ENCODE results near the gene CGA.

GRCh38 chr6:87116922-87117321, 22.0 kb upstream of the CGA start:
- TF ChIP-seq EP300 (conservative IDR thresholded peaks at IDR 0.05; ENCODE audit: poor library complexity, severe bottlenecking) (no peak), SMC3 (conservative IDR thresholded peaks at IDR 0.05; ENCODE audit: poor library complexity) (no peak), CTCF (IDR thresholded peaks at IDR 0.05; ENCODE audit: poor library complexity, severe bottlenecking) (no peak)
